Heart left ventricle (tissue), 13 donors: Measurements from ENCODE around the gene STX1B.

Experiments
- CTCF ChIP-seq, 12 donors: fragments of 200-600 bp; sonication (generic) in 4 of 12; IDR thresholded peaks; one replicate each; pipeline versions ENCODE4 v1.5.0 to v1.8.0; 2018 to 2022; ENCODE audit warnings: antibody characterized with exemption in 12 of 12, mild to moderate bottlenecking in 5 of 12
- POLR2A ChIP-seq, 2 donors: fragments of 450-650 bp; IDR thresholded peaks; one replicate each; pipeline ENCODE4 v1.6.1; 2017; ENCODE audit warnings: antibody characterized with exemption in 2 of 2, mild to moderate bottlenecking in 2 of 2, moderate library complexity in 2 of 2
- donor health status: ischemic (EF 13 %, LVEDD 7.1; RV severe dilation, severe dysfunction).
- donor health status: DM: no; HTN: yes; CAD: no.
- donor health status: DM: no; HTN: no; CAD: no.
- donor health status: ischemic (EF 25% LVEDD 6.9; RV normal size, moderate dysfunction).
- donor health status: ischemic (EF 25% LVEDD 5.7; RV mildly dilated, moderate dysfunction).
- donor health status: ischemic (EF 35%, LVEDD 5.7; RV mildly dilated, moderate dysfunction).
- donor health status: nonischemic (EF 11% LVEDD 7.7; RV severe dilation, severe dysfunction).
- donor health status: DM: yes; HTN: yes; CAD: no.
- donor health status: PGD.
- donor health status: ischemic (EF 29% LVEDD 5.4; RV normal size, mild dysfunction).
- donor health status: nonischemic (EF 23%, LVEDD 6.1; RV moderate dilation, normal function).

- no peak for TF ChIP-seq POLR2A (IDR thresholded peaks at IDR 0.05)
- no peak for TF ChIP-seq CTCF (IDR thresholded peaks at IDR 0.05)
Observed at GRCh38 chr16:30992931-30993816, 17.3 kb downstream of the STX1B start.
